Stimulated activated memory B cell treated with anti-CD40 and anti-IgM and Interleukin-4, amounts not matched to agents 10 μg/mL and 1 μg/mL and 100 μg/mL, for 72 hours (primary cell): ENCODE results near the gene LMAN2.
"Not testable (repeated sequence)": the region's sequence is repeated elsewhere in the genome, so short reads cannot be mapped to it uniquely, and the experiment has no call there.

ENCODE experiments used
- ATAC-seq: fragments of 150-1000 bp; cut with Tn5 transposase; 2 replicates; pipeline ENCODE4 v1.10.0; 2021
- H3K27ac Mint-ChIP-seq: one replicate; pipeline ENCODE4 v1.8.0; 2022; ENCODE audit warnings: mild to moderate bottlenecking, mixed read lengths
- H3K27me3 Mint-ChIP-seq: one replicate; pipeline ENCODE4 v1.8.0; 2022; ENCODE audit warnings: mixed read lengths
- H3K36me3 Mint-ChIP-seq: one replicate; pipeline ENCODE4 v1.8.0; 2022; ENCODE audit warnings: mixed read lengths
- H3K4me1 Mint-ChIP-seq: one replicate; pipeline ENCODE4 v1.8.0; 2022; ENCODE audit warnings: mixed read lengths
- H3K4me3 Mint-ChIP-seq: one replicate; pipeline ENCODE4 v1.8.0; 2022; ENCODE audit warnings: mild to moderate bottlenecking, moderate library complexity, mixed read lengths
- H3K9me3 Mint-ChIP-seq: one replicate; pipeline ENCODE4 v1.8.0; 2022; ENCODE audit warnings: mixed read lengths

The LMAN2 gene

GRCh38 chr5:177386542-177386941, 35.1 kb upstream of the LMAN2 start:
- H3K9me3 Mint-ChIP-seq, result no peaks in the 10 kb centered on the region
- H3K4me3 Mint-ChIP-seq, result no peak overlapping the region
- peaks cover 38% of the 10 kb centered on the region for H3K27me3 Mint-ChIP-seq
- ATAC-seq, result no peak
- H3K4me1 Mint-ChIP-seq, result peaks cover 45% of the 10 kb centered on the region
- H3K27ac Mint-ChIP-seq, result no peak overlapping the region
- H3K36me3 Mint-ChIP-seq, result no peaks in the 10 kb centered on the region

DNA sequence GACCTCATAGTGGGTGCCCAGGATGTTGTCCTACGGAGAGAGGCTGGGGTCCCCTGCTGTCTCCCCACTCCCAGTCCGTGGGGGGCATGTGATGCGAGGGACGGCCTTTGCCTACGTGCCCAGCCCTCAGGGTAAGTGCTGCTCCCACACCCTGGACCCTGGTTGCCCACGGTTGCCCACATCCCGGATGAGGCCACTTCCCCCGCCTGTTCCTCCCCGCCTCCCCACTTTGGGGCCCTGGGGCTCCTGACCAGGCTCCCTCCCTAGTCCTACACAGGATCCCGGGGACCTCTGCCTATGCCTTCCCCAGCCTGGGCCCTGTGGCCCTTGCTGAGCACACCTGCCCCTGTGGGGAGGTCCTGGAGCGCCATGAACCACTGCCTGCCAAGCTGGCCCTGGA, 34.3 kb upstream of the LMAN2 start:
- no peak for ATAC-seq
- Mint-ChIP-seq H3K36me3 (no peaks in the 10 kb centered on the region), H3K27me3 (peaks cover 38% of the 10 kb centered on the region), H3K4me1 (peaks cover 37% of the 10 kb centered on the region), H3K27ac (no peak overlapping the region), H3K4me3 (no peak overlapping the region), H3K9me3 (no peaks in the 10 kb centered on the region)

DNA sequence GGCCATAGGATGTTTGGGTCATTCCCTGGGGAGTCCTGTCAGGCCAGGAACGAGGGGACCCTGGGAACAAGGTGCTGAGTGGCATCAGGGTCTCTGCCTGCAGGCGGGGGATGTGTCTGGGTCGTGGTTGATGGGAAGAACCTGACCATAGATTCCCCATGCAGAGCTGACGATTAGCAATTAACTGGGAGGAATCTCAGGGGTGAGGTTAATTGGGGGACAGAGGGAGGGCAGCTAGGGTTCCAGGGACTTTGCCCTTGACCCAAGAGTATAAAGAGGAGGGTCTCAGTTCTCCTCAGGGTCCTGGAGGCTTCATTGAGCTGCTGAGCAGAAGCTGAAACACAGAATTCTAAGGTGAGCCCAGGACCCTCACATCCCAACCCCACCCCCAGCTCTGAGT, 32.7 kb upstream of the LMAN2 start, which contains the start of gene SLC34A1:
Gene SLC34A1, plus strand, starts transcription at position 301 of the 400 bp plus-strand sequence. CDS start 1,308 bp downstream, outside the sequence.
- Mint-ChIP-seq H3K27ac (no peak within 1 kb of the TSS), H3K9me3 (no peaks in the 10 kb centered on the region)
- ATAC-seq, result no peak

GRCh38 chr5:177383181-177383580, 31.7 kb upstream of the LMAN2 start:
- no peak overlapping the region for H3K27ac Mint-ChIP-seq
- no peaks in the 10 kb centered on the region for H3K9me3 Mint-ChIP-seq
- peaks cover 38% of the 10 kb centered on the region for H3K27me3 Mint-ChIP-seq
- no peaks in the 10 kb centered on the region for H3K36me3 Mint-ChIP-seq
- peaks cover 12% of the 10 kb centered on the region for H3K4me1 Mint-ChIP-seq
- no peak overlapping the region for H3K4me3 Mint-ChIP-seq
- ATAC-seq, result no peak

More for the DNA sequence above, 32.7 kb upstream of the LMAN2 start, which contains the start of gene SLC34A1:
- peaks cover 38% of the 10 kb centered on the region for H3K27me3 Mint-ChIP-seq
- no peaks in the 10 kb centered on the region for H3K36me3 Mint-ChIP-seq
- H3K4me3 Mint-ChIP-seq, result no peak within 1 kb of the TSS
- peaks cover 21% of the 10 kb centered on the region for H3K4me1 Mint-ChIP-seq

DNA sequence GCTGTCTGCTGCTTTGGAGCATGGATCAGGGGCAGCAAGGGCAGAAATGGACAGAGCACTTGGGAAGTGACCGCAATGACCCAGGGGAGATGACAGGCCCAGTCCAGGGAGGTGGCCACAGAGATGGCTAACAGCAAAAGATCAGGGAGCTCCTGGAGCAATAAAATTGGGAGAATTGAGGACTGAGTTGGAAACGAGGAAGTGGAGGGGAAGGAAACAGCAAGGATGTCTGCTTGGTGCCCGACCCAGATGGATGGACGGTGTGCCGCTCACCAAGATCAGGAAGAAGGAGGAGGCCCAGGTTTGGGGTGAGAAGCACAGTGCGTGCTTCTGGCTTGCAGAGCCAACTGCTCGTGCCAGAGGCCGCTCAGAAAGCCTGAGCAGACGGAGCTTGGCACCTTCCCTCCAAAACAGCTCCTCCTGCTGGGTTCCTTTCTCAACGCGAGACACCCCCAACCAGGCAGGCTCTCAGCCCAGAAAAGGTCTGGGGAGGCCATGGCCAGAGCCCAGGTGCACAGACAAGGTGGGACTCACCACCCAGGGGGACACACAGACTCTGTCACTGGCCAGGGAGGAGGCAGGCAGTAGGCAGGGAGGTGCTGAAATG, 31.1 kb upstream of the LMAN2 start:
- Mint-ChIP-seq H3K9me3 (no peaks in the 10 kb centered on the region), H3K4me3 (no peak overlapping the region), H3K4me1 (peaks cover 8% of the 10 kb centered on the region), H3K36me3 (no peaks in the 10 kb centered on the region), H3K27ac (no peak overlapping the region), H3K27me3 (peaks cover 38% of the 10 kb centered on the region)
- no peak for ATAC-seq

- Mint-ChIP-seq H3K27me3 (peaks cover 32% of the 10 kb centered on the region), H3K9me3 (no peaks in the 10 kb centered on the region), H3K4me1 (peaks cover 8% of the 10 kb centered on the region), H3K4me3 (no peak overlapping the region), H3K36me3 (no peaks in the 10 kb centered on the region), H3K27ac (no peak overlapping the region)
- ATAC-seq, result no peak
Observed at GRCh38 chr5:177380805-177381126, 29.3 kb upstream of the LMAN2 start.

DNA sequence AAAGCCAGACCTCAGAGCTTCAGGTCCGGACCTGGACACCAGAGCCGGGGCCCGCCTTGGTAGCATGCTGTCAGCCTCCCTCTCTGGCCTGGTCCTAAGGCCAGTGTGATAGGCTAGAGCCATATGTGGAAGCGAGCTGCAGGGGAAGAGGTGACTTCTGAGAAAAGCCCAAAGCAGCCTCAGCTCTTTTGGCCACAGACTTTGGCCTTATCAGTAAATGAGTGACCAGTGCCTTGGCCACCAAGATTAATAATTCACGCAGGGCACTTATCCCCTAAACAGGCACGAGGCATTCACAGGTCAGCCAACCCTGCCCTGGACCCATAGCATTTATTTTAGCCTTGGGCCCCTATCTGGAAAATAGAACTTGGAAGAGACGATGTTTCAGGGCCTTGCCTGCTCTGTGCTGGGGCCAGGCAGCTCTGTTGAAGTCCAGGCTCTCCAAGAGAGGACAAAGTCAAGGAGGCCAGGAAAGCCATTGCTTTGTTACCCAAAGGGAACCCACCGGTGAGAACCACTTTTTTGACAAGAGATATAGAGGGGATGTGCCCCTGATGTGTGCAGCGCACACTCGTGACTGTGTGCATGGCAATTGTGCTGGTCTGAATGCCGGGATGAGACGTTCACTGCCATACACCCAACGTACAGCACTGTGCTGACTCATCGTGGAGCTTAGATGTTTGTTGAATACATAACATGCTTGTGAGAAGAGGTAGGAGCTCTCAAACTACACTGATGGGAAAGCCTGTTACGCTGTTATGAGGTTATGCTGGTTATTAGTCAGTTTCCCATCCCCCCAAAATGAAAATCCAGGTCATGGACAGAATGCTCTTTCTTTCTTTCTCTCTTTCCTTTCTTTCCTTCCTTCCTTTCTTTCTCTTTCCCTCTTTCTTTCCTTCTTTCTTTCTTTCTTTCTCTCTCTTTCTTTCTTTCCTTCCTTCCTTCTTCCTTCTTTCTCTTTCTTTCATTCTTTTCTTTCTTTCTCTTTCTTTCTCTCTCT, 27.7 kb upstream of the LMAN2 start:
- no peaks in the 10 kb centered on the region for H3K36me3 Mint-ChIP-seq
- H3K4me1 Mint-ChIP-seq, result peaks cover 8% of the 10 kb centered on the region
- no peaks in the 10 kb centered on the region for H3K9me3 Mint-ChIP-seq
- no peak overlapping the region for H3K4me3 Mint-ChIP-seq
- peak; percentile 54 for ATAC-seq
- H3K27ac Mint-ChIP-seq, result no peak overlapping the region
- H3K27me3 Mint-ChIP-seq, result peaks cover 20% of the 10 kb centered on the region

DNA sequence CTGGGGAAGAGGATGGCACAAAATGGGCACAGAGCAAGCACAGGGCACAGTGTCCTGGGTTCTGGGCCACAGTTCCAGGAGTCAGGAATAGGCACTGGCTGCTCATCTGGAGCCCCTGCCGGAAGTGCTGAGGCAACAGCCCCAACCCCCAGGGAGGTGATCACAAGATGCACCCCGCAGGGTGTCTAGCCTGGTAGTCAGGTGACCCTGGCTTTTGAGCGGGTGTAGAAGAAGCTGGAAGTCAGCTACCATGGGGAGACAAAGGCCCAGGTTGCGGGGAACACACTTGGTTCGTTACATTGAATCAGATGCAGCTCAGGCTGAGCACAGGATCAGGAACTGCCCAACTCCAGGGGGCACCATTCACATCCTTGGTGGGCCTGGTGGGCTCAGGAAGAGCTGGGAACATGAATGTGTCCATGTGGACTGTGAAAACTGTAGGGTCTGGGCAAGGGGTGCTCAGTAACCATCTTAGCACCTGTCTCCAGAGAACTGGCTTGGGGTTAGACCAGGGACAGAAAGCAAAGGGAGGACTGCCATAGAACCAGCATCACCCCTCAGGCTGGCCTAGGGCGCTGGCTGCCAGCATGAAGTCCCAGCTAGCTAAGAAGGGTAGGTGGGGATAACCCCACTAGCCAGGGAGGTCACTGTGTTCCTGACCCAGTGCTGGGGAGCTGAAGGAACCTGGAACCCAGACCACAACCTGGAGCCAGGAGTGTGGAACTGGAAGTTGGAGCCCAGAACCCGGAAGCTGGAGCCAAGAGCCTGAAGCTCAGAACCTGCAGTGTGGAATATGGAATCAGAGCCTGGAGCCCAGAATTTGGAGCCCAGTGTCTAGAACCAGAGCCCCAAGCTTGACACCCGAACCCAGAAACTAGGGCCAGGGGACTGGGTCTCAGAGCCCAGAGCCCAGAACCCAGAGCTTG, 26.6 kb upstream of the LMAN2 start:
- peaks cover 9% of the 10 kb centered on the region for H3K27me3 Mint-ChIP-seq
- peaks cover 4% of the 10 kb centered on the region for H3K36me3 Mint-ChIP-seq
- H3K4me3 Mint-ChIP-seq, result no peak overlapping the region
- no peaks in the 10 kb centered on the region for H3K9me3 Mint-ChIP-seq
- no peak overlapping the region for H3K27ac Mint-ChIP-seq
- no peak for ATAC-seq
- peaks cover 9% of the 10 kb centered on the region for H3K4me1 Mint-ChIP-seq

DNA sequence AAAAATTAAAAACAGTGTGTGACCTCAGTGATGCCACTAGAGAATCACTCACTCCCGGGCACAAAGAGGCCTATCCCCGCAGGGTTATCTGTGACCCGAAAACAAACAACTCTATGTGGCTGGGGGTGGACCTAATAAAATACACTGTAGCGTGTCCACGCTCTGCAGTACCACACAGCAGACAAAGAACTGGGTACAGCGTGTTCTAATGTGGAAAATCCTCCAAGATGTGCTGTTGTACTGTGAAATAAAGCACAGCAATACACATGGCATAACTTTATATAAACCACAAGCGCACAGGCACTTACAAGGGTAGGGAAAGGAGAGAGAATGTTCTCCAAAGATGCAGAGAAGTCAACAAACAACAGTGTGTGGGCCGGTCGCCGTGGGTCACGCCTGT, 24.6 kb upstream of the LMAN2 start:
- H3K4me1 Mint-ChIP-seq, result peaks cover 21% of the 10 kb centered on the region
- H3K36me3 Mint-ChIP-seq, result peaks cover 16% of the 10 kb centered on the region
- no peak overlapping the region for H3K4me3 Mint-ChIP-seq
- no peak overlapping the region for H3K27ac Mint-ChIP-seq
- ATAC-seq, result no peak
- no peaks in the 10 kb centered on the region for H3K9me3 Mint-ChIP-seq
- no peaks in the 10 kb centered on the region for H3K27me3 Mint-ChIP-seq

- Mint-ChIP-seq H3K4me1 (peaks cover 21% of the 10 kb centered on the region), H3K36me3 (peaks cover 17% of the 10 kb centered on the region)
- not testable (repeated sequence) for ATAC-seq, H3K27me3 Mint-ChIP-seq, H3K4me3 Mint-ChIP-seq, H3K27ac Mint-ChIP-seq, H3K9me3 Mint-ChIP-seq
Observed at GRCh38 chr5:177375516-177375915, 24.0 kb upstream of the LMAN2 start.

DNA sequence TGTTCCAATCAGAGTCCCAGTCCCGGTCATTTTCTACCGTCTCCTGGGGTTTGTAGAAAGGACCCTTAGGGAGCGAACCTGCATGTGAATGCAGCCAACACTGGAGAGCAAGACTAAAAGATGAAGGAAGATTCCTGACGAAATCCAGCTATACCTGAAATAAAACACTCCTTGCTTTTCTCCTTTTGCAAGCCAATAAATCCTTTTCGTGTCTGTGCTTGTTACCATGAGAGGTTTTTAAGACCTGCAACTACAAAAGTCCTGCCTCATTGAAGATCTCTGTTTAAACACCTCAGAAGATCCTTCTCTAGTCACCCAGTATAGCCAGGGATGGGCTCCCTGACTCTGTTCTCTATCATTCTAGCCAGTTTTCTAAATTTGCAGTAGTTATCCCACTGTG, 22.7 kb upstream of the LMAN2 start:
- no peak overlapping the region for H3K4me3 Mint-ChIP-seq
- peaks cover 20% of the 10 kb centered on the region for H3K36me3 Mint-ChIP-seq
- no peak overlapping the region for H3K27ac Mint-ChIP-seq
- no peak for ATAC-seq
- H3K4me1 Mint-ChIP-seq, result peaks cover 30% of the 10 kb centered on the region
- no peaks in the 10 kb centered on the region for H3K9me3 Mint-ChIP-seq
- no peaks in the 10 kb centered on the region for H3K27me3 Mint-ChIP-seq

DNA sequence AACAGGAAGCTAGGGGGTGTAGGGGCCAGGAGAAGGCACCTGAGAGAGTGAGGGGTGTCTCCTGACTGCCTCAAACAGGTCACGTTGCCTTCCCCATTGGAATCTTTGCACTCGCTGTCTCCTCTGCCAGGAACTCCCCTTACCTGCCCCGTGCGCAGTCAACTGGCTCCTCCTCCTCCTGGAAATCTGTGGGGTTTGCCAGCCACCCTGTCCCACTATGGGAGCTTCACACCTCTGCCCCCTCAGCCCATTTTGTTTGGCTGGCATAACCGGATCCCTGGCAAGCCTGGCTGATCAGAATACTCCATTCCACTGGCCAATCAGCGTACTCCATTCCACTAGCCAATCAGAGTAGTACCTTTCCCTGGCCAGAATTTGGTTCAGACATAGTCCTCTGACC, 22.3 kb upstream of the LMAN2 start:
- H3K4me3 Mint-ChIP-seq, result no peak overlapping the region
- H3K36me3 Mint-ChIP-seq, result peaks cover 24% of the 10 kb centered on the region
- no peaks in the 10 kb centered on the region for H3K27me3 Mint-ChIP-seq
- ATAC-seq, result no peak
- H3K9me3 Mint-ChIP-seq, result no peaks in the 10 kb centered on the region
- peaks cover 34% of the 10 kb centered on the region for H3K4me1 Mint-ChIP-seq
- H3K27ac Mint-ChIP-seq, result no peak overlapping the region

DNA sequence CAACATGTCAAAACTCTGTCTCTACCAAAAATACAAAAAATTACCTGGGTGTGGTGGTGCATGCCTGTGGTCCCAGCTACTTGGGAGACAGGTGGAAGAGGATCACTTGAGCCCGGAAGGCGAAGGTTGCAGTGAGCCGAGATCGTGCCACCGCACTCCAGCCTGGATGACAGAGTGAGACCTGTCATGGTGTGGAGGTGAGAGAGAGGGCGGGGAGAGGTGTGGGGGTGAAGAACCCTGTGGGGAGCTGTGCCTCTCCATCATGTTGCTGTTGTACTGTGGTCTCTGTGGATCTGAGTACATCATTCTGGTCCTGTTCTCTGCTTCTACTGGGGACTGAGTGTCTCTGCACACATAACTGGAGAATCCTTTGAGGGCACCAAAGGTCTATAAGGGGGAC, 21.4 kb upstream of the LMAN2 start:
- Mint-ChIP-seq H3K27ac (peak overlapping the region; percentile 57), H3K4me1 (peaks cover 42% of the 10 kb centered on the region), H3K36me3 (peaks cover 32% of the 10 kb centered on the region), H3K27me3 (no peaks in the 10 kb centered on the region), H3K9me3 (no peaks in the 10 kb centered on the region), H3K4me3 (no peak overlapping the region)
- ATAC-seq, result no peak

DNA sequence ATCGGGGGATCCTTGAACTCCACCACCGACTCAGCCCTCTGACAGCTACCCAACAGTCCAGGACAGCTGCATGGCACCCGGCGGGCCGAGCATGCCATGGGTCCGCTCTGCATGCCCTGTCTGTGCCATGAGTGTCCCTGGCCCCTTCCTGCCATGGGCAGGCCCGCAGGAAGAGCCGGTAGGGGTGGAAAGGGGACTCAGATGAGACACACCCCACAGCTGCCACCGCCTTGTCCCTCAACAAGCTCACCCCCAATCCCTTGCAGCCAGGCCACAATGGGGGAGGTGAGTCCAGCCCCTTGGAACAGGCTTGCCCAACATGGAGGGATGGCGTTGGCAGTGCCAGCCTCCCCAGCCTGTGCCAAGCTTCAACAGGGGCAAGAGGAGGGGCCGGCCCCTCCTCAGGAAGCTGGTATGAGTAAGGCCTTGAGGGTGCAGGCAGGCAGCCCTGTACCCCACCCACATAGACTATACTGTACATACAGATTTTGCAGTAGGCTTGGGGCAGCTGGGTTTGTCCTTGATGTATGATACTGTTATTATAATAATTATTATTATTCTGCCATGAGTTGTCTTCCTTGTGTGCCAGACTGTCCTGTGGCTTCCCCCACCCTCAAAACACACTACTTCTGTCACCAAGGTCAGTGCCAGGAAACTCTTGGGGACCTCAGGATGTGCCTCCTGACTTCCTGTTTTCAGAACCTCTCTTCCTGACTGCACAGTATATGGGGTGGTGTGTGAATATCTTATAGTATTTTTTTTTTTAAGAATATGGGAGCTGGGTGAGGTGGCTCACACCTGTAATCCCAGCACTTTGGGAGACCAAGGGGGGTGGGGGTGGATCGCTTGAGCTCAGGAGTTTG, 20.8 kb upstream of the LMAN2 start:
- no peak for ATAC-seq
- Mint-ChIP-seq H3K4me1 (peaks cover 42% of the 10 kb centered on the region), H3K27ac (peak overlapping the region; percentile 57), H3K9me3 (no peaks in the 10 kb centered on the region), H3K27me3 (no peaks in the 10 kb centered on the region), H3K36me3 (peaks cover 35% of the 10 kb centered on the region), H3K4me3 (no peak overlapping the region)
